ENCODE results near the gene SPARC.

DNA sequence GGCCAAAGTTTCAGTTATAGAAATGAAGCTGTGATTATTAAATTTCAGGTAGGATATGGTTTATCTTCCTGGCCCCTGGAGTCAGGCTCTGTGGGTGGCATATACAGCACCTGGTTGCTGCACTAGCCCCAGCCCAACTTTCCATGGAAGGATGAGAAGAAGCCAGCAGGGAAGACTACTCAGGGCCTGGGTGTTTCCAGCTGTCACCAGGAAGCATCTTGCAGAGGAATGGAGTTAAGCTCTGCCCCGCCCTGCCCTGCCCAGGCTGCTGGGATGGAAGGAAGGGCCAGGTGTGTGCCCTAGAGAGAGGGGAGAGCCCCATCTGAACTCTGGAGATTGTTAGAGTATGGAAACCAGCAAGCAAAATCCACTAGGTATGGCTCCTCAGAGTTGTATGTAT, 52.8 kb downstream of the SPARC start:
- TF ChIP-seq EZH2 (IDR thresholded peaks at IDR 0.05): no peak
- no peak for TF ChIP-seq POLR2AphosphoS5 (IDR thresholded peaks at IDR 0.05; ENCODE audit: borderline replicate concordance, low read depth, low read length)
- no peak for TF ChIP-seq FOXP2 (optimal IDR thresholded peaks at IDR 0.05; ENCODE audit: control extremely low read depth, extremely low read length, insufficient read depth)

Data from SK-N-MC (cell line).